DOHH2 (cell line): ENCODE data around the gene MAMDC4.

Source experiments
- CTCF ChIP-seq: fragments of 200-600 bp; sonication (generic); IDR thresholded peaks from one replicate; pipeline ENCODE4 v1.5.1; 2014; ENCODE audit warnings: antibody characterized with exemption, mild to moderate bottlenecking, low read depth, low read length; ENCODE audit not compliant: poor library complexity, severe bottlenecking
- EZH2phosphoT487 ChIP-seq: fragments of 200-600 bp; sonication (generic); IDR thresholded peaks from 2 replicates; pipeline ENCODE4 v1.6.1; 2017; ENCODE audit warnings: borderline replicate concordance, mild to moderate bottlenecking, antibody characterized with exemption, low read length, moderate library complexity, mixed read lengths

DNA sequence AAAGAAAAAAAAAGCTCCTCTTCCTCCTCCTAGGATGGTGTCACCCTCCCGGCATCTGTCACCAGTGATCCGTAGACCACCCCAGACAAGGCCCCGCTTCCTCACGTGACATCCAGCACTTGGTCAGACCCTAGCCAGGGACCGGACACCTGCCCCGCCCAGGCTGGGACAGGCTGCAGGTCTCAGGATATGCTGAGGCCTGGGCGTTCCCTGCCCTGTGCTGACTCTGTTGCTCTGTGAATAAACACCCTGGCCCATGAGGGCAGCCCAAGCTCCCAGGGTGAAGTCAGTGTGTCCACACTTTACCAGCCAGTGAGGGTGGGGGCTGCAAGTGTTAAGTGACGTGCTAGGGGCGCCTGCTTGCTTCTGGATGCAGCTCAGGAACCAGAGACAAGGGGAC, 8.4 kb downstream of the MAMDC4 start:
- TF ChIP-seq CTCF, result no peak
- TF ChIP-seq EZH2phosphoT487, result no peak
